Epithelial cell of esophagus (primary cell): ENCODE data around the gene COTL1.

Source experiments
- DNase-seq: peaks from one replicate; pipeline ENCODE4 v3.0.0; 2010; ENCODE audit warnings: low read depth
- H3K4me3 ChIP-seq: 2 replicates; pipeline ENCODE4 v1.5.1; 2011; ENCODE audit warnings: mild to moderate bottlenecking, low read length, control low read depth
- TF ChIP-seq, protein P1 (sequence below): IDR thresholded peaks from 2 replicates; pipeline ENCODE4 v1.5.1; 2011; ENCODE audit warnings: low read depth, mild to moderate bottlenecking, low read length, control low read depth, inconsistent platforms; ENCODE audit not compliant: insufficient read depth; ENCODE audit errors: missing control alignments

The COTL1 gene

DNA sequence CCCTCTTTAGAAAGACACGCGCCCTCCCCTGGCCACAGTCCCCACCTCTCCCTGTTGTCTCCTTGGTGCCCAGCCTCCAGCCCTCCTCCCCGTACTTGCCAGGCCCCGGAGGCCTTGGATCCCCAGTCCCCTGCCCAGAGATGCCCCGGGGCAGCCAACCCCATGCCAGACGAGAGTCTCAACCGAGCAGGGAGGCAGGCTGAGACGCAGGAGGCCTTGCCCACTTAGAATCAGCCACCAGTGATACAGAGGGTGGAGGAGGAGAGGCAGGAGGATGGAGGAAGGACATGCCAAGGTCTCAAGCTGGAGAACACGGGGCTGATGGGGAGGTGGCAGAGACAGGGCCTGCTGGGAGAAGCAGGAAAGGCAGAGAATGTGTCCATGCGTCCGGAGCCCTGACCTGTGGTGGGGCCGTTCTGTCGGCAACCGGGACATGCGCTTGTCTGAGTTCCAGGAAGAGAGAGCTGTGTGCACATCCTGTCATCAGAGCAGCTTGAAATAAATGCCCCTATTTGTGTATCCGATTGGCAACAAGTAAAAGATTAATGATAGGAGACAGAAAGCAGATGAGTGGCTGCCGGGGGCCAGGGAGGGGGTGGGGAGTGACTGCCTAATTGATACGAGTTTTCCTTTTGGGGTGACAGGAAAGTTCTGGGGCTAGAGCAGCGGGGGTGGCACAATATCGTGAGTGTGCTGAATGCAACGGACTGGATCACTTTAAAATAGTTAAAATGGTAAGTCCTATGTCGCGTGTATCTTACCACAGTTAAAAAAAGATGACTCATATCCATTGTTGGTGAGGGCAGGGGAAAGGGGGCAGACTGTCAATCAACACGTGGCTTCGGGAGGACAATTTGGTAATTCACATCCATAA lies 68.7 kb downstream of the COTL1 start:
- TF ChIP-seq, protein P1, sequence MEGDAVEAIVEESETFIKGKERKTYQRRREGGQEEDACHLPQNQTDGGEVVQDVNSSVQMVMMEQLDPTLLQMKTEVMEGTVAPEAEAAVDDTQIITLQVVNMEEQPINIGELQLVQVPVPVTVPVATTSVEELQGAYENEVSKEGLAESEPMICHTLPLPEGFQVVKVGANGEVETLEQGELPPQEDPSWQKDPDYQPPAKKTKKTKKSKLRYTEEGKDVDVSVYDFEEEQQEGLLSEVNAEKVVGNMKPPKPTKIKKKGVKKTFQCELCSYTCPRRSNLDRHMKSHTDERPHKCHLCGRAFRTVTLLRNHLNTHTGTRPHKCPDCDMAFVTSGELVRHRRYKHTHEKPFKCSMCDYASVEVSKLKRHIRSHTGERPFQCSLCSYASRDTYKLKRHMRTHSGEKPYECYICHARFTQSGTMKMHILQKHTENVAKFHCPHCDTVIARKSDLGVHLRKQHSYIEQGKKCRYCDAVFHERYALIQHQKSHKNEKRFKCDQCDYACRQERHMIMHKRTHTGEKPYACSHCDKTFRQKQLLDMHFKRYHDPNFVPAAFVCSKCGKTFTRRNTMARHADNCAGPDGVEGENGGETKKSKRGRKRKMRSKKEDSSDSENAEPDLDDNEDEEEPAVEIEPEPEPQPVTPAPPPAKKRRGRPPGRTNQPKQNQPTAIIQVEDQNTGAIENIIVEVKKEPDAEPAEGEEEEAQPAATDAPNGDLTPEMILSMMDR = no peak
- DNase-seq = no peak
- no peak overlapping the region for H3K4me3 ChIP-seq

DNA sequence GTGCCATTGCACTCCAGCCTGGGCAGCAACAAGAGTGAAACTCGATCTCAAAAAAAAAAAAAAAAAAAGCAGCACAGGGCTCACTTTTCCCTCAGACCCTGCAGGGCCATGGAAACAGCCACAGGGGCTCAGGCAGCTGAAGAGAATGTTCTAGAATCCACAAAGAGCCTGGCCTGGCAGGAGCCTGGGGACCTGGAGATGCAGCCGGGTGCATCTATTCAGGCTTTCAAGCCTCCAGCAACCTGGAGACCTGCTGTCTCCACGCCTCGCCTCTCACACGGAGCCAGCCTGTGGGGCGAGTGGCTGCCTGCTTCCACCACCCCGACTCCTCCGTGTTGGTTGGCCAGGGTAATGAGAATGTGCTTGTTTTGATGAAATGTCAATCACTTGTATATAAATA lies 69.4 kb downstream of the COTL1 start:
- no peak overlapping the region for H3K4me3 ChIP-seq
- no peak for DNase-seq
- TF ChIP-seq, protein P1 = no peak

DNA sequence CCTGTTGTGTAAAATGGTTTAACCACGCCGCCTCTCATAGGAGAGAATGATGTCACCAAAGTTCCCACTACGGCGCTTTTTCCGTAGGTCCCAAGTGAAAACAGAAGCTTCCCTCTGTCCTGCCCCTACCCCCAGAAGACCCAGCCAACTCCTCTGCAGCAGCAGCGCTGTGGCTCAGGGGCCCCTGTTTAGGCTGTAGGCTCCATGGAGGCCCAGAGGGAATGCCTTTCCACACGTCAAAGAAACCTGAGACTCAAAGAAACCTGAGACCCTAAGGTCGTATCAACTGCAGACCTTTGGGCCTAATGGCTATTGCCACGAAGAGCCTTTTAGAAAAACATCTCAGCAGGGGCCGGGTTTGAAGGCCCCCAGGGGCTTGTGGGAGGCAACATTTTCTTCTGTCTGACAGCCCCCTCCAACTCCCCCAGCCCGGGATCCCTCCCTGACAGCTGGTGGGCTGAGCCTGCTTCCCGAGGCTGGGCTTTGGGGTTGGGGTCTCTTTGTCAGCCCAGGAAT lies 70.3 kb downstream of the COTL1 start:
- H3K4me3 ChIP-seq = no peak overlapping the region
- TF ChIP-seq, protein P1 = no peak
- no peak for DNase-seq

DNA sequence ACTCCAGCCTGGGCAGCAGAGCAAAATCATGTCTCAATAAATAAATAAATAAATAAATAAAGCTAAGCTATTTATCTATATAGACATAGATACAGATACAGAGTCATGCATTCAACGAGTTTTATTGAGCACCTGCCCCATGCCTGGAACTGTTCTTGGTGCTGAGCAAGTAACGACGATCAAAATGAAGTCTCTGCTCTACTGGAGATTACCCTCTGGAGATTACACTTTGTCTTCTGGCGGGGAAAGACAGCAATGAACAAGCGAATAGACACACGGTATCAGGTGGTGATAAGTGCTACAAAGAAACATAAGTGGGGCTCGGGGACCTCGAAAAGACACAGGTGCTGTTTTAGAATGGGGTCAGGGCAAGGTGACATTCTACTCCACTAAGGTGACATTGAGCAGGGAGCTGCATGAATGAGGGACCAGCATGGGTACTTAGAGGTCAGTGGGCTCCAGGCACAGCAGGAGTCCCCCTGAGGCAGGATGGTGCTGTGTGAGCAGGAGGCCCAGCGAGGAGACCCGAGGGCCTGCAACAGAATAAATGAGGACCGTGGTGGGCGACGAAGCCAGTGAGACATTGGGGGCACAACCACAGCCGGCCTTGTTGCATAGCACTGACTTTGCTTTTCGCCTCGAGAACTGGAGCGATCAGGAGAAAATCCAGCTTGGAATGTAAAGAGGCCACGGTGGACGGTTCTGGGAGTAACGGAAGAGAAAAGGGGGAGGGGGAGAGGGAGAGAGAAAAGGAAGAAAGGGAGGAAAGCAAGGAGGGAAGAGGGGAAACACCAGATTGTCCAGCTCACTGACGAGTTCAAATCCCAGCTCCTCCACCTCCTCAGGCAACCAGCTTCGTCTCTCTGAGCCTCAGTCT lies 71.0 kb downstream of the COTL1 start:
- DNase-seq = no peak
- TF ChIP-seq, protein P1 = no peak
- H3K4me3 ChIP-seq = no peak overlapping the region

DNA sequence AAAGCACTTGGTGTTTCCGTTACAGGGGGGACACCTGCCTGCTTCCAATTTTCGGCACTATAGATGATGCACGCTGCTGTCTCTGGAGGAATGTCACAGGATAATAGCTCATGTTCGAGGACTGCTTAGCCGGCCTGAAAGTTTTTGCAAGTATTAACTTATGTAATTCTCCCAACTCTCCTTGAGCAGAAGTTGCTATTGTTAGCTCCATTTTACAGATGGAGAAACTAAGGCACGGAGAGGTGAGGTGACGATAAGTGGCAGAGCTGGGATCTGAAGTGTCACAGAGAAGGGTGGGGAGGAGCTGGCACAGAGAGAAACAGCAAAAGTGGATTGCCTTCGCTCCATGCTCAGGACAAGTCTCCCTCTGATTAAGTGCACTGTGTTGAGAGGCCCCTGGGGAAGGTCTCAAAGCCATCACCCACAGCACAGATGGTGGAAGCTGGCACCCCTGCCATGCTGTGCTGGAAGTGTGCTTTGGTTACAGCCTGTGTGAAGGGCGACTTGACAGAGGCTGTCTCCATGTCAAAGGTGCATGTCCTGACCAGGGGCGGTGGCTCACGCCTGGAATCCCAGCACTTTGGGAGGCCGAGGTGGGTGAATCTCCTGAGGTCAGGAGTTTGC lies 72.7 kb downstream of the COTL1 start:
- no peak for DNase-seq
- H3K4me3 ChIP-seq = no peak overlapping the region
- TF ChIP-seq, protein P1 = no peak

DNA sequence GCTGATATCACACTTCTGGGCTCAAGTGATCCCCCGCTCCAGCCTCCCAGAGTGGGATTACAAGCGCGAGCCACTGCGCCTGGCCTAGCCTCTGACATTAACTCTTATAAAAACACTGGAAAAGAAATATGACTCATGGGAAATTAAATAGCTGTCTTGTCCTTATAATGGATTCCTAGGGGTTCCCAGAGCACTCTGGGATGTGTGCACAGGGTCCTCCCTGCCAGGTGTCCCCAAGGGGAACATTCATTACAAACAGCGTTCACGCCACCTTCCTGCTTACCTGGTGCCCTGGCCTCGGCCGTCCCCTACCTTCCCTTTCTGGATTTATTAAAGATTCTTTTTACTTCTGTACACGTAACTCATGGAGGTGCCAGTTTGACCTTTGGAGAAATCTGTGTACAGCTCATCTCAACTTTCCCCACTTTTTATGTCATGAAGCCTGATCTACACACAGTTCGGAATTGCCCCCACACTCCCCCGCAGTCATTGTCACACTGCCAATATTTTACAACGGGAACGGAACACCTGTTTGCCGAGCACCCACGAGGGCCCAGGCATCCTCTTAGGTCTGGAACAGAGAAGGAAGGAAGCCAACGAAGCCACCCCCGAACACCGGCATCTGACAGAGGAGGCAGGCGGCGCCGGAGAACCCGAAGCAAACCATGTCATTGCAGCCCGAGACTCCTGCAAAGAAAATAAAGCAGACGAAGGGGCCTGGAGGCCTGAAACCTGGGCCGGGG lies 73.7 kb downstream of the COTL1 start:
- TF ChIP-seq, protein P1 = no peak
- no peak overlapping the region for H3K4me3 ChIP-seq
- no peak for DNase-seq
